ENCODE data around the gene SOWAHA. TPM values are rescaled to one million over a fixed set of nuclear protein-coding genes. Genes with fewer than 3 reads are reported as not detected.

The SOWAHA gene
- total RNA-seq, 1 experiment from 2014 or later, result 0.21 TPM

DNA sequence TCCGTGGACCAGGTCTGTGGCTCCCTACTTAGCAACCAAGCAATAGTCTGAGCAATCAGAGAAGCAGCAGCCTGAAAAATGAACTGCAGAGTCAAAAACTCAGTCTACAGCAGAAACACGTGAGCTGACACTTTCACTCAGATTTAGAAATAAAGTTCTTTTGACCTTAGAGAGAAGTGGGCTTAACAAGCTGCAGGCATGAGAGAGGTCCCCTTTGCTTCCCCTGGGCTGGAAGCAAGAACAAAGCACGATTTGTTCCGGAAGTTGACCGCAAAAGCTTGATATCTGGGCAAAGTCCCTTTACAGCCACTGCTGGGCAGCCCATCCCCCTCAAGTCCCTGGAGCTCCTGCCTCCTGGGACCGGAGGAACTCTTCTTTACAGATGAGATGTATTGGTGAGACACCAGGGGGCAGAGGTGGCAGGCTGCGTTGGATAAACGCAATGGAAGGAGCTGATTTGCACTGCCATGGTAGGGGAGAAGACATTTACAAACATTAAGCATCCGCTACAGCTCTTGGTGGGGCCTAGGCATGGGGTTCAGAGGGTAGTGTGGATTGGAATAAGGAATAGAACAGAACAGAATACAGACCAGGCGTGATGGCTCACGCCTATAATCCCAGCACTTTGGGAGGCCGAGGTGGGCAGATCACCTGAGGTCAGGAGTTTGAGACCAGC is 5.8 kb upstream of the SOWAHA start:
- no peaks in the 10 kb centered on the region for H3K36me3 ChIP-seq (replicated peaks; ENCODE audit: control insufficient read depth, insufficient read depth, low read length)
- H3K4me3 ChIP-seq (ENCODE audit: insufficient read depth, low read depth, low read length), result no peak overlapping the region
- peak; percentile 72 for DNase-seq
- H3K27me3 ChIP-seq (ENCODE audit: control insufficient read depth, insufficient read depth, low read length), result peaks cover 14% of the 10 kb centered on the region

GRCh38 chr5:132808448-132808847 is 4.7 kb upstream of the SOWAHA start:
- H3K27me3 ChIP-seq (ENCODE audit: control insufficient read depth, insufficient read depth, low read length), result peaks cover 26% of the 10 kb centered on the region

DNA sequence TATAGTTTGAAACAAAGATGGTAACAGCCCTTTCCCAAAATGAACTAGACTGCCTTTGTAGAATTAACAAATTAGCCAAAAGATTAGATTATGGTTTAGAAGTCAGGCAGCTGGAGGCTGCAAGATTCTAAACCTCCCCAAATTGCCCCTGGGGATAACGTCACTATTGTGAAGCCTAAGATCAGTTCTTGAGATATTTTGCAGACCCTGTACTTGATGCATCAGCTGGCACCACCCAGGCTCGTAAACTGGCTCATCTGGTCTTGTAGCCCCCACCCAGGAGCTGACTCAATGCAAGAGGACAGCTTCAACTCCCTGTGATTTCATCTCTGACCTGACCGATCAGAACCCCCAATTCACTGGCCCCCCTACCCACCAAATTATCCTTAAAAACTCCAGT is 4.2 kb upstream of the SOWAHA start:
- peaks cover 30% of the 10 kb centered on the region for H3K27me3 ChIP-seq (ENCODE audit: control insufficient read depth, insufficient read depth, low read length)
- H3K36me3 ChIP-seq (replicated peaks; ENCODE audit: control insufficient read depth, insufficient read depth, low read length), result no peaks in the 10 kb centered on the region

More at GRCh38 chr5:132808448-132808847, 4.7 kb upstream of the SOWAHA start:
- Histone ChIP-seq H3K36me3 (replicated peaks; ENCODE audit: control insufficient read depth, insufficient read depth, low read length) (no peaks in the 10 kb centered on the region), H3K4me3 (ENCODE audit: insufficient read depth, low read depth, low read length) (no peak overlapping the region)
- DNase-seq, result no peak

GRCh38 chr5:132810605-132811004 is 2.5 kb upstream of the SOWAHA start:
- no peaks in the 10 kb centered on the region for H3K36me3 ChIP-seq (replicated peaks; ENCODE audit: control insufficient read depth, insufficient read depth, low read length)
- no peak for DNase-seq
- H3K27me3 ChIP-seq (ENCODE audit: control insufficient read depth, insufficient read depth, low read length), result peaks cover 47% of the 10 kb centered on the region
- H3K4me3 ChIP-seq (ENCODE audit: insufficient read depth, low read depth, low read length), result no peak overlapping the region

More for the DNA sequence above, 4.2 kb upstream of the SOWAHA start:
- no peak overlapping the region for H3K4me3 ChIP-seq (ENCODE audit: insufficient read depth, low read depth, low read length)
- no peak for DNase-seq

DNA sequence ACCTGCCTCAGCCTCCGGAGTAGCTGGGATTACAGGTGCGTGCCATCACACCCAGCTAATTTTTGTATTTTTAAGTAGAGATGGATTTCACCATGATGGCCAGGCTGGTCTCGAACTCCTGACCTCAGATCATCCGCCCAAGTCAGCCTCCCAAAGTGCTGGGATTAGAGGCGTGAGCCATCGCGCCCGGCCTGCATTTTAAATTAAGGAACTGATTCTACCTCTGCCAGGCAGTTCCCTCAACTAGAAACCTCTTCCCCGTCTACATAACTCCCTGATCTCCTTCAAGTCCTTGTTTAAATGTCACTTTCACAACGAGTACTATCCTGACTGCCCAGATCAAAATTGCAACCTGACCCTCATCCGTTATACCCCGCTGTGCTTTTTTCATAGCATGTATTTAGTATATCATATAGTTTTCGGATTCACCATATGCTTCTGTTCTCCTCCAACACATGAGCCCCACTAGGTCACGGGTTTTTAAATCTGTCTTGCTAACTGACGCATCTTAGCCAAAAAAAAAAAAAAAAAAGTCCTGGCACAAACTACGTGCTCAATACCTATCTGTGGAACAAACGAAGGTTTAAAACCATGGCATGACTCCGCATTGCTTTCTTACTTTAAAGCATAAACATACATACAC is 858 bp upstream of the SOWAHA start:
- Histone ChIP-seq H3K4me3 (ENCODE audit: insufficient read depth, low read depth, low read length) (no peak overlapping the region), H3K27me3 (ENCODE audit: control insufficient read depth, insufficient read depth, low read length) (peaks cover 47% of the 10 kb centered on the region), H3K36me3 (replicated peaks; ENCODE audit: control insufficient read depth, insufficient read depth, low read length) (no peaks in the 10 kb centered on the region)
- no peak for DNase-seq

GRCh38 chr5:132813599-132814502 is 749 bp downstream of the SOWAHA start:
- H3K36me3 ChIP-seq (replicated peaks; ENCODE audit: control insufficient read depth, insufficient read depth, low read length), result no peaks in the 10 kb centered on the region
- peaks cover 47% of the 10 kb centered on the region for H3K27me3 ChIP-seq (ENCODE audit: control insufficient read depth, insufficient read depth, low read length)
- peak; percentile 90 for DNase-seq
- H3K4me3 ChIP-seq (ENCODE audit: insufficient read depth, low read depth, low read length), result peak overlapping the region; percentile 29

DNA sequence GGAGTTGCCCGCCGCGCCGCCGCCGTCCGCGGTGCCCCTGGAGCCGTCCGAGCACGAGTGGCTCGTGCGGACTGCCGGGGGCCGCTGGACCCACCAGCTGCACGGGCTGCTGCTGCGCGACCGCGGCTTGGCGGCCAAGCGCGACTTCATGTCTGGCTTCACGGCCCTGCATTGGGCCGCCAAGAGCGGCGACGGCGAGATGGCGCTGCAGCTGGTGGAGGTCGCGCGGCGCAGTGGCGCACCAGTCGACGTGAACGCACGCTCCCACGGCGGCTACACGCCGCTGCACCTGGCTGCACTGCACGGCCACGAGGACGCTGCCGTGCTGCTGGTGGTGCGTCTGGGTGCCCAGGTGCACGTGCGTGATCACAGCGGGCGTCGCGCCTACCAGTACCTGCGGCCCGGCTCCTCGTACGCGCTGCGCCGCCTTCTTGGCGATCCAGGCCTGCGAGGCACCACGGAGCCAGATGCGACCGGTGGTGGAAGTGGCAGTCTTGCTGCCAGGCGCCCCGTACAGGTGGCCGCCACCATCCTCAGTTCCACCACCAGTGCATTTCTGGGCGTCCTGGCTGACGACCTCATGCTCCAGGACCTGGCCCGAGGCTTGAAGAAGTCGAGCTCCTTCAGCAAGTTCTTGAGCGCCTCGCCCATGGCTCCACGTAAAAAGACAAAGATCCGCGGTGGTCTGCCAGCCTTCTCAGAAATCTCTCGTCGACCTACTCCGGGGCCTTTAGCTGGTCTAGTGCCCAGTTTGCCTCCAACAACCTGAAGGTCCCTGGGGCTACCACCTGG is 1.6 kb downstream of the SOWAHA start:
- peak overlapping the region; percentile 29 for H3K4me3 ChIP-seq (ENCODE audit: insufficient read depth, low read depth, low read length)
- H3K36me3 ChIP-seq (replicated peaks; ENCODE audit: control insufficient read depth, insufficient read depth, low read length), result no peaks in the 10 kb centered on the region
- peaks cover 47% of the 10 kb centered on the region for H3K27me3 ChIP-seq (ENCODE audit: control insufficient read depth, insufficient read depth, low read length)
- no peak for DNase-seq

DNA sequence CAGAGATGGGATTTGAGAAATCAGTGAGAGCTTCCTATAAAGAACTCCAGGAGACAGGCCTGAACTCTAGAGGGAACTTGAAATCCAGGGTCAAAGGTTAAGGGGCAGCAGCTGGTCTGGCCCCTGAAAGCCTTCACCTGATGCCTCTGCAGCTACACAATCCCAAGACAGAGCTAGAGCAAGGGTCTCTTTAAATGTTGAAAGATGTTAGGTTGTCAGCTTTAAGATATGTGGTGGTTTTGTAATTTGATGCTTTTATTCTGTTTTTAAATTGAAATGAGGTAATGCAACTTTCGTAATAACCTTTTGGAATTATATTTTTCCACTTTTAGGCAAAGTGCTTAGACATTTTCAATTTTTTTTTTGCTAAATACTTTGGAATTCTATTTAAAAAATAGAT is 2.4 kb downstream of the SOWAHA start:
- no peak overlapping the region for H3K4me3 ChIP-seq (ENCODE audit: insufficient read depth, low read depth, low read length)
- no peak for DNase-seq
- H3K36me3 ChIP-seq (replicated peaks; ENCODE audit: control insufficient read depth, insufficient read depth, low read length), result no peaks in the 10 kb centered on the region
- H3K27me3 ChIP-seq (ENCODE audit: control insufficient read depth, insufficient read depth, low read length), result peaks cover 47% of the 10 kb centered on the region

DNA sequence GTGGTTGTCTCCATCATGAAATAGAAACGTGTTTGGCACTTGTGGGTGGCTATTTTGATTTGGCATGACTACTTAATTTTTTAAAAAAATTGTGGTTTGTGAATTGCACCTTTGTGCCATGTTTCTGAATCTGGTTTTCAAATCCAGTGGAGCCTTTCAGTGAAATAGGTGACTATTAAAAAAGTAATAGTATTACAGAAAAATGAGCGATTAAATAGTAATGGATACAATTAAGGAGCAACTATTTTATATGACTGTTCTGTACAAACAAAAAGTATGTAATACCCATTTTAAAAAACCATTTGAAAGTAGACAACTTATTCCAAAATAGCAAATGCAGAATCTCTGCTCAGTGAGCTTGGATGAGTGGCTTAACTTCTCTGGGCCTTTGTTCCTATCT is 3.0 kb downstream of the SOWAHA start:
- H3K27me3 ChIP-seq (ENCODE audit: control insufficient read depth, insufficient read depth, low read length), result peaks cover 45% of the 10 kb centered on the region
- DNase-seq, result no peak
- no peak overlapping the region for H3K4me3 ChIP-seq (ENCODE audit: insufficient read depth, low read depth, low read length)
- no peaks in the 10 kb centered on the region for H3K36me3 ChIP-seq (replicated peaks; ENCODE audit: control insufficient read depth, insufficient read depth, low read length)

GRCh38 chr5:132816554-132816953 is 3.5 kb downstream of the SOWAHA start:
- peaks cover 43% of the 10 kb centered on the region for H3K27me3 ChIP-seq (ENCODE audit: control insufficient read depth, insufficient read depth, low read length)
- no peaks in the 10 kb centered on the region for H3K36me3 ChIP-seq (replicated peaks; ENCODE audit: control insufficient read depth, insufficient read depth, low read length)
- no peak for DNase-seq
- no peak overlapping the region for H3K4me3 ChIP-seq (ENCODE audit: insufficient read depth, low read depth, low read length)

DNA sequence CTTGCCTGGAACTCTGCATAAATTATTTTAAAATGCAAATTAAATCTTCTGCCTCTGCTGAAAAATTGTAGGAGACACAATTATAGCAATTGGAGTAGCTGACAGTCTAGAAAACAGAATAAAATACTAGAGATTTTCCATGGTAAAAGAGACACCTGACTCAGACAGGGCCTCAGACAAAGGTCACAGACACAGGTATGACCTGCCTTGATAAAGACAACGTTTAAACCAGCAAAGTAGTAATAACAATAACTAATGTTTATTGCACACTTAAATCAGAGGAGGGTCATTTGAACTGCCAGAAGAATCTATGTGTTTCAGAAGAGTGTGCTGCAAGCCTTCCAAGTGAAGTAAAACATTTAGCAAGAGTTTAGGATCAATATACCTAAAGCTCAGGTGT is 3.9 kb downstream of the SOWAHA start:
- H3K36me3 ChIP-seq (replicated peaks; ENCODE audit: control insufficient read depth, insufficient read depth, low read length), result no peaks in the 10 kb centered on the region
- DNase-seq, result no peak
- no peak overlapping the region for H3K4me3 ChIP-seq (ENCODE audit: insufficient read depth, low read depth, low read length)
- H3K27me3 ChIP-seq (ENCODE audit: control insufficient read depth, insufficient read depth, low read length), result peaks cover 42% of the 10 kb centered on the region

DNA sequence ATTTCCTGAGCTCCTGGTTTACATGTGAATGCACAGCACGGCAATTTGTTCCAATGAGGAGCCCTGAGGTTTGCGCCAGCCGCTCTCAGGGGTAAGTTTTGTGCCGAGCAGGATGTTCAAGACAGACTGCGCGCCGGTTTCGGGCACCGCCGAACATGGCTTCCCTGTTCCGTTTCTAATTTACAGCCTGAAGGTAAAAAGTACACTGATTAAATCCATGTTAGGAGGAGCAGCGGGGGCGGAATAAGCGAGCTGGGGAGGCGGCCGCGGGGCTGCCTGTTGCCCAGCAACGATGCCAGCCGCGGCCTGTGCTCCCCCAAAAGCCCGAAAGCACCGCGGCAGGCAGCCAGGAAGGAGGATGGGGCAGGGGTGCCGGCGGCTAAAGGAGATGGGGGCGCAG is 6.4 kb downstream of the SOWAHA start:
- DNase-seq, result peak; percentile 62
- H3K27me3 ChIP-seq (ENCODE audit: control insufficient read depth, insufficient read depth, low read length), result peaks cover 34% of the 10 kb centered on the region
- no peak overlapping the region for H3K4me3 ChIP-seq (ENCODE audit: insufficient read depth, low read depth, low read length)
- no peaks in the 10 kb centered on the region for H3K36me3 ChIP-seq (replicated peaks; ENCODE audit: control insufficient read depth, insufficient read depth, low read length)

DNA sequence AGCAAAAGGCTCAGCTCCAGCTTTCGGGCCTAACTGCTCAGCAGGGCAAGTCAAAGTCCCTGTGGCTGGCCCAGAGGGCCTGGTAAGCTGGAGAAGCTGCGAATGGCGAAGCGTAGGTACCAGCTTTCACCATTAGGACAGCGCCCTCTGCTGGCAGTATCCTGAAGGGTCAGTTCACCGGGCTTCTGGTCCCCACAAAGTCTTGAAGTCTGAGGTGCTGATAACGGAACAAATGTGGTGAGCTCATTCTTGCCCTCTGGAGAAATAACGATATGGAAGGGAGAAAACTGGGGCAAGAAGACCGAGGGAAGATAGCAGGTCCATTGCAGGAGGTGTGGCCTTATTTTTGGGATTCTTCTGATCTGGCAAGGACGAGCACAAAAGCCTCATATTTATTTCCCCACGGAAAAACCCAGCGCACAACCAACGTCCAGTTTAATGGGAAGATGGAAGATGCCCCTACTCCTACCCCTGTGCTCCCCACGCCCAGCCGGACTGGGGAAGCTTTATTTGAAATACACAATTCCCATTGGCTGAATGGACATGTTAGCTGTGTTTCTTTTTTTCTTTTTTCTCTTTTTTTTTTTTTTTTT is 7.2 kb downstream of the SOWAHA start:
- DNase-seq, result peak; percentile 93
- Histone ChIP-seq H3K4me3 (ENCODE audit: insufficient read depth, low read depth, low read length) (no peak overlapping the region), H3K36me3 (replicated peaks; ENCODE audit: control insufficient read depth, insufficient read depth, low read length) (no peaks in the 10 kb centered on the region), H3K27me3 (ENCODE audit: control insufficient read depth, insufficient read depth, low read length) (peaks cover 34% of the 10 kb centered on the region)

GRCh38 chr5:132821350-132821749 is 8.2 kb downstream of the SOWAHA start:
- H3K4me3 ChIP-seq (ENCODE audit: insufficient read depth, low read depth, low read length), result no peak overlapping the region
- no peaks in the 10 kb centered on the region for H3K36me3 ChIP-seq (replicated peaks; ENCODE audit: control insufficient read depth, insufficient read depth, low read length)
- DNase-seq, result no peak
- H3K27me3 ChIP-seq (ENCODE audit: control insufficient read depth, insufficient read depth, low read length), result peaks cover 41% of the 10 kb centered on the region
